Gastroesophageal sphincter (tissue), 3 donors: ENCODE results near the gene TDRD10.

ENCODE experiments used
- CTCF ChIP-seq, 4 experiments: fragments of 200-600 bp in 2 of 4; fragments of 450-650 bp in 2 of 4; sonication (generic) in 1 of 4; IDR thresholded peaks; one replicate each; pipeline ENCODE4 v1.5.1; 2017 to 2019; ENCODE audit warnings: antibody characterized with exemption in 4 of 4, mild to moderate bottlenecking in 2 of 4, moderate library complexity in 2 of 4
- POLR2A ChIP-seq, 2 donors: fragments of 450-650 bp; IDR thresholded peaks; one replicate each; pipeline ENCODE4 v1.6.1; 2017; ENCODE audit warnings: antibody characterized with exemption in 2 of 2, mild to moderate bottlenecking in 2 of 2, moderate library complexity in 1 of 2
- POLR2AphosphoS5 ChIP-seq: sonication (generic); formaldehyde crosslinking; IDR thresholded peaks from one replicate; pipeline ENCODE4 v1.6.1; 2017; ENCODE audit warnings: antibody characterized with exemption

DNA sequence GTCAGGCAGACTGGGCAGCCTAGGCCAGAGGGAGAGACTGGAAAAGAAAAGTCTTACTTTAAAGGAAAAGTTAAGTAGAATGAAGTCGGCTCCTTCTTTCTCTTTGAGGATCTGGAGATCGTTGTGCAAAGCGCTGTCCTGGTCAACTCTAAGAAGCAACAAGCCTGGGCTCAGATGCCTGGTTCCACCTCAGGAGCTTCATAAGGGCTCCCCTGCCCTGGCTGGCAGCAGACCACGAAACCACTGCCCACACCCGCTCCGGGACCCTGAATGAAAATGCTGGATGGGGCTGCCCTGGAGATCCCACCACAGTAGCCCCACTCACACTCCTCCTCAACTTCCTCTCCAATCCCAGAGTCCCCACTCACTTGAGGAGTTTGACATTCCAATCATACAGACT lies 50.0 kb downstream of the TDRD10 start:
- no peak for TF ChIP-seq CTCF (IDR thresholded peaks at IDR 0.05)
- no peak for TF ChIP-seq POLR2A (IDR thresholded peaks at IDR 0.05)
- no peak for TF ChIP-seq POLR2AphosphoS5
